ENCODE results near the gene EIF4G3.

EIF4G3 gene

GRCh38 chr1:20785907-20786252 is 390.8 kb downstream of the EIF4G3 start:
- no peak for TF ChIP-seq CTCF (IDR thresholded peaks at IDR 0.05; ENCODE audit: low read depth, low read length, poor library complexity, severe bottlenecking)
- TF ChIP-seq EZH2phosphoT487 (IDR thresholded peaks at IDR 0.05; ENCODE audit: borderline replicate concordance, low read length), result no peak
- Histone ChIP-seq H3K27ac (ENCODE audit: low read depth, low read length) (peak overlapping the region; percentile 79), H3K27me3 (ENCODE audit: control insufficient read depth, low read length) (no peaks in the 10 kb centered on the region), H4K20me1 (ENCODE audit: control insufficient read depth, insufficient read depth, low read depth, low read length) (peaks cover 22% of the 10 kb centered on the region), H3F3A (ENCODE audit: control insufficient read depth, insufficient read depth) (0 out of 2 replicates have a peak, but pooled peaks cover 2% of the 10 kb centered on the region), H3K4me2 (ENCODE audit: low read length) (peak overlapping the region; percentile 76), H3K9me2 (replicated peaks; ENCODE audit: control insufficient read depth, low read length) (no peaks in the 10 kb centered on the region), H3K79me2 (ENCODE audit: control insufficient read depth, low read length) (peaks cover 59% of the 10 kb centered on the region), H3K36me3 (ENCODE audit: control insufficient read depth, low read length) (peaks cover 45% of the 10 kb centered on the region), H3K4me1 (ENCODE audit: control insufficient read depth, low read length) (peaks cover 32% of the 10 kb centered on the region), H3K9me3 (ENCODE audit: control insufficient read depth, insufficient read depth, low read length) (no peaks in the 10 kb centered on the region), H3K4me3 (ENCODE audit: low read length) (peak overlapping the region; percentile 80)

- TF ChIP-seq EZH2phosphoT487 (IDR thresholded peaks at IDR 0.05; ENCODE audit: borderline replicate concordance, low read length) (no peak), CTCF (IDR thresholded peaks at IDR 0.05; ENCODE audit: low read depth, low read length, poor library complexity, severe bottlenecking) (no peak)
- peaks cover 11% of the 10 kb centered on the region for H4K20me1 ChIP-seq (ENCODE audit: control insufficient read depth, insufficient read depth, low read depth, low read length)
- H3K9me3 ChIP-seq (ENCODE audit: control insufficient read depth, insufficient read depth, low read length), result no peaks in the 10 kb centered on the region
- H3K4me2 ChIP-seq (ENCODE audit: low read length), result no peak overlapping the region
- no peak overlapping the region for H3K27ac ChIP-seq (ENCODE audit: low read depth, low read length)
- H3F3A ChIP-seq (ENCODE audit: control insufficient read depth, insufficient read depth), result peaks cover 4% of the 10 kb centered on the region
- H3K79me2 ChIP-seq (ENCODE audit: control insufficient read depth, low read length), result peaks cover 61% of the 10 kb centered on the region
- no peaks in the 10 kb centered on the region for H3K27me3 ChIP-seq (ENCODE audit: control insufficient read depth, low read length)
- H3K9me2 ChIP-seq (replicated peaks; ENCODE audit: control insufficient read depth, low read length), result no peaks in the 10 kb centered on the region
- no peak overlapping the region for H3K4me3 ChIP-seq (ENCODE audit: low read length)
- H3K36me3 ChIP-seq (ENCODE audit: control insufficient read depth, low read length), result peaks cover 94% of the 10 kb centered on the region
- no peaks in the 10 kb centered on the region for H3K4me1 ChIP-seq (ENCODE audit: control insufficient read depth, low read length)
Measured at GRCh38 chr1:20775700-20776099, 401.0 kb downstream of the EIF4G3 start.

- Histone ChIP-seq H3K36me3 (ENCODE audit: control insufficient read depth, low read length) (peaks cover 96% of the 10 kb centered on the region), H3K27ac (ENCODE audit: low read depth, low read length) (no peak overlapping the region)
Measured at GRCh38 chr1:20771780-20772179, 404.9 kb downstream of the EIF4G3 start.

More at GRCh38 chr1:20771780-20772179, 404.9 kb downstream of the EIF4G3 start:
- Histone ChIP-seq H3K9me2 (replicated peaks; ENCODE audit: control insufficient read depth, low read length) (no peaks in the 10 kb centered on the region), H3K4me1 (ENCODE audit: control insufficient read depth, low read length) (no peaks in the 10 kb centered on the region), H4K20me1 (ENCODE audit: control insufficient read depth, insufficient read depth, low read depth, low read length) (no peaks in the 10 kb centered on the region; the same call in 1 of the 2 replicates), H3K79me2 (ENCODE audit: control insufficient read depth, low read length) (peaks cover 27% of the 10 kb centered on the region), H3K4me2 (ENCODE audit: low read length) (no peak overlapping the region), H3F3A (ENCODE audit: control insufficient read depth, insufficient read depth) (no peaks in the 10 kb centered on the region; the same call in 1 of the 2 replicates), H3K9me3 (ENCODE audit: control insufficient read depth, insufficient read depth, low read length) (no peaks in the 10 kb centered on the region), H3K27me3 (ENCODE audit: control insufficient read depth, low read length) (no peaks in the 10 kb centered on the region), H3K4me3 (ENCODE audit: low read length) (no peak overlapping the region)
- no peak for TF ChIP-seq EZH2phosphoT487 (IDR thresholded peaks at IDR 0.05; ENCODE audit: borderline replicate concordance, low read length)
- TF ChIP-seq CTCF (IDR thresholded peaks at IDR 0.05; ENCODE audit: low read depth, low read length, poor library complexity, severe bottlenecking), result no peak
